Jurkat, Clone E6-1 (cell line): Measurements from ENCODE around the gene UCN.
"Not testable (repeated sequence)": the region's sequence is repeated elsewhere in the genome, so short reads cannot be mapped to it uniquely, and the experiment has no call there.

Source experiments
- DNase-seq: peaks from one replicate; pipeline ENCODE4 v3.0.0-alpha.2; 2011; ENCODE audit warnings: low read depth, low spot score
- H3K4me3 ChIP-seq: 2 replicates; pipeline ENCODE4 v1.5.1; 2011; ENCODE audit warnings: mild to moderate bottlenecking, low read length, control low read depth, moderate library complexity

The UCN gene

GRCh38 chr2:27316655-27317412, 8.6 kb upstream of the UCN start:
- H3K4me3 ChIP-seq: no peak overlapping the region
- no peak for DNase-seq

GRCh38 chr2:27315122-27315521, 6.9 kb upstream of the UCN start:
- no peak overlapping the region for H3K4me3 ChIP-seq
- no peak for DNase-seq

- no peak for DNase-seq
- H3K4me3 ChIP-seq: no peak overlapping the region
Measured at GRCh38 chr2:27314709-27315108, 6.5 kb upstream of the UCN start.

- no peak for DNase-seq
- no peak overlapping the region for H3K4me3 ChIP-seq
Measured at GRCh38 chr2:27313882-27314645, 5.8 kb upstream of the UCN start.

GRCh38 chr2:27312152-27312551, 3.9 kb upstream of the UCN start:
- DNase-seq: no peak
- H3K4me3 ChIP-seq: no peak overlapping the region

GRCh38 chr2:27309651-27310050, 1.4 kb upstream of the UCN start:
- DNase-seq: no peak
- H3K4me3 ChIP-seq: no peak overlapping the region

GRCh38 chr2:27307545-27308358, 493 bp downstream of the UCN start:
- DNase-seq: no peak
- no peak overlapping the region for H3K4me3 ChIP-seq

- H3K4me3 ChIP-seq: no peak overlapping the region
Measured at GRCh38 chr2:27307287-27307544, 1.0 kb downstream of the UCN start.

GRCh38 chr2:27306573-27307286, 1.5 kb downstream of the UCN start:
- no peak overlapping the region for H3K4me3 ChIP-seq
- DNase-seq: no peak

More at GRCh38 chr2:27307287-27307544, 1.0 kb downstream of the UCN start:
- no peak for DNase-seq

GRCh38 chr2:27306136-27306535, 2.1 kb downstream of the UCN start:
- no peak for DNase-seq
- H3K4me3 ChIP-seq: no peak overlapping the region

- no peak overlapping the region for H3K4me3 ChIP-seq
- no peak for DNase-seq
Measured at GRCh38 chr2:27305516-27305915, 2.7 kb downstream of the UCN start.

- no peak for DNase-seq
- H3K4me3 ChIP-seq: no peak overlapping the region
Measured at GRCh38 chr2:27304488-27305240, 3.6 kb downstream of the UCN start.

GRCh38 chr2:27303093-27304025, 4.9 kb downstream of the UCN start:
- peak overlapping the region; percentile 32 for H3K4me3 ChIP-seq
- DNase-seq: peak; percentile 69

- DNase-seq, H3K4me3 ChIP-seq: not testable (repeated sequence)
Measured at GRCh38 chr2:27300606-27301005, 7.6 kb downstream of the UCN start.

GRCh38 chr2:27298391-27299080, 9.7 kb downstream of the UCN start:
- no peak for DNase-seq
- no peak overlapping the region for H3K4me3 ChIP-seq

- H3K4me3 ChIP-seq: no peak overlapping the region
- no peak for DNase-seq
Measured at GRCh38 chr2:27297195-27297594, 11.1 kb downstream of the UCN start.

- no peak for DNase-seq
- H3K4me3 ChIP-seq: no peak overlapping the region
Measured at GRCh38 chr2:27296481-27296880, 11.8 kb downstream of the UCN start.
